Measurements from ENCODE around the gene C2orf15.

DNA sequence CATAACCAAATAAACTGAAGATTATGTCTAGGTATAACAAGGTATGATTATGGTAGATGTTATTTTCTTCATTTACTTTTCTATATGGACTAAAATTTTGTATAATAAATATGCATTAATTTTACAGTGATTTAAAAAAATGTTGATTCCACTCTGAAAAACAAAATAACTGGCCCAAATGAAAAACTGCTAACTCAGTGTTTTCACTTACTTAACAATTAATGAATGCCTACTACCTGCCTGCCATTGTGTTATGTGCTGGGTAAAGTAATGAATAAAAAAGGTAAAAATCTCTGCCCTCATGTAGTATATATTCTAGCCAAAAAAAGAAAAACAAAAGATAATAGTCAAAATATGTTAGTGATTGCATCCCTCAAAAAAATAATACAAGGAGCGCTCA lies 29.6 kb upstream of the C2orf15 start:
- TF ChIP-seq REST (IDR thresholded peaks at IDR 0.05) (no peak), CTCF (IDR thresholded peaks at IDR 0.05; ENCODE audit: low read depth, low read length, missing input control) (no peak), ATF3 (IDR thresholded peaks at IDR 0.05) (no peak), JUND (IDR thresholded peaks at IDR 0.05) (no peak), HNF4G (IDR thresholded peaks at IDR 0.05) (no peak), FOXA1 (IDR thresholded peaks at IDR 0.05) (no peak), EGR1 (IDR thresholded peaks at IDR 0.05; ENCODE audit: low read depth in 2 of 2) (no peak), RAD21 (IDR thresholded peaks at IDR 0.05) (no peak), GABPA (IDR thresholded peaks at IDR 0.05 in 1 of 2, conservative IDR thresholded peaks at IDR 0.05 in 1 of 2) (no peak), YY1 (IDR thresholded peaks at IDR 0.05) (no peak)
- TF ChIP-seq, protein P1, sequence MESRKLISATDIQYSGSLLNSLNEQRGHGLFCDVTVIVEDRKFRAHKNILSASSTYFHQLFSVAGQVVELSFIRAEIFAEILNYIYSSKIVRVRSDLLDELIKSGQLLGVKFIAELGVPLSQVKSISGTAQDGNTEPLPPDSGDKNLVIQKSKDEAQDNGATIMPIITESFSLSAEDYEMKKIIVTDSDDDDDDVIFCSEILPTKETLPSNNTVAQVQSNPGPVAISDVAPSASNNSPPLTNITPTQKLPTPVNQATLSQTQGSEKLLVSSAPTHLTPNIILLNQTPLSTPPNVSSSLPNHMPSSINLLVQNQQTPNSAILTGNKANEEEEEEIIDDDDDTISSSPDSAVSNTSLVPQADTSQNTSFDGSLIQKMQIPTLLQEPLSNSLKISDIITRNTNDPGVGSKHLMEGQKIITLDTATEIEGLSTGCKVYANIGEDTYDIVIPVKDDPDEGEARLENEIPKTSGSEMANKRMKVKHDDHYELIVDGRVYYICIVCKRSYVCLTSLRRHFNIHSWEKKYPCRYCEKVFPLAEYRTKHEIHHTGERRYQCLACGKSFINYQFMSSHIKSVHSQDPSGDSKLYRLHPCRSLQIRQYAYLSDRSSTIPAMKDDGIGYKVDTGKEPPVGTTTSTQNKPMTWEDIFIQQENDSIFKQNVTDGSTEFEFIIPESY (IDR thresholded peaks at IDR 0.05) = no peak
- TF ChIP-seq, protein P2, sequence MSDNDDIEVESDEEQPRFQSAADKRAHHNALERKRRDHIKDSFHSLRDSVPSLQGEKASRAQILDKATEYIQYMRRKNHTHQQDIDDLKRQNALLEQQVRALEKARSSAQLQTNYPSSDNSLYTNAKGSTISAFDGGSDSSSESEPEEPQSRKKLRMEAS (IDR thresholded peaks at IDR 0.05) = no peak

Data from liver (tissue), 3 donors.